SK-N-SH treated with all-trans-retinoic acid at 6 μM for 48 hours (cell line): ENCODE results near the gene DYNLT1.

ENCODE experiments used
- ATAC-seq: fragments of 200-7000 bp; cut with Tn5 transposase; 3 replicates; pipeline ENCODE4 v1.9.1; 2020; ENCODE audit warnings: mild to moderate bottlenecking, moderate library complexity
- ARNTL ChIP-seq: fragments of 450-650 bp; formaldehyde crosslinking; IDR thresholded peaks from 2 replicates; pipeline ENCODE4 v1.5.0; 2020; ENCODE audit warnings: low read depth, mild to moderate bottlenecking, moderate library complexity, borderline replicate concordance
- CSDC2 ChIP-seq: fragments of 250-450 bp; sonication (Bioruptor Pico); IDR thresholded peaks from 2 replicates; pipeline ENCODE4 v1.5.0; 2020; ENCODE audit warnings: mild to moderate bottlenecking, moderate library complexity
- ESRRG ChIP-seq: fragments of 250-450 bp; sonication (Bioruptor Pico); IDR thresholded peaks from 2 replicates; pipeline ENCODE4 v1.6.1; 2021; ENCODE audit warnings: mild to moderate bottlenecking
- GLIS3 ChIP-seq: fragments of 250-450 bp; sonication (Bioruptor Pico); IDR thresholded peaks from 2 replicates; pipeline ENCODE4 v1.5.0; 2020; ENCODE audit warnings: mild to moderate bottlenecking, moderate library complexity
- ISL1 ChIP-seq: fragments of 250-450 bp; sonication (Bioruptor Pico); IDR thresholded peaks from 2 replicates; pipeline ENCODE4 v2.1.2; 2022; ENCODE audit warnings: mild to moderate bottlenecking, moderate library complexity
- OSR1 ChIP-seq: fragments of 250-450 bp; sonication (Bioruptor Pico); IDR thresholded peaks from 2 replicates; pipeline ENCODE4 v1.8.0; 2022; ENCODE audit warnings: moderate library complexity, mild to moderate bottlenecking, inconsistent platforms
- PPARA ChIP-seq: fragments of 250-450 bp; sonication (Bioruptor Pico); IDR thresholded peaks from 2 replicates; pipeline ENCODE4 v1.5.0; 2020; ENCODE audit warnings: mild to moderate bottlenecking, borderline replicate concordance
- RARB ChIP-seq: fragments of 250-450 bp; sonication (Bioruptor Pico); IDR thresholded peaks from 2 replicates; pipeline ENCODE4 v1.8.0; 2021; ENCODE audit warnings: mild to moderate bottlenecking, moderate library complexity
- SNAI2 ChIP-seq: fragments of 250-450 bp; sonication (Bioruptor Pico); IDR thresholded peaks from 2 replicates; pipeline ENCODE4 v1.5.0; 2020; ENCODE audit warnings: mild to moderate bottlenecking, moderate library complexity
- TCF4 ChIP-seq: fragments of 250-450 bp; sonication (Bioruptor Pico); IDR thresholded peaks from 2 replicates; pipeline ENCODE4 v1.8.0; 2021; ENCODE audit warnings: mild to moderate bottlenecking, moderate library complexity, borderline replicate concordance
- TOX ChIP-seq: fragments of 250-450 bp; sonication (Bioruptor Pico); IDR thresholded peaks from 2 replicates; pipeline ENCODE4 v1.8.0; 2021; ENCODE audit warnings: mild to moderate bottlenecking, moderate library complexity, borderline replicate concordance
- ZC3H10 ChIP-seq: fragments of 250-450 bp; sonication (Bioruptor Pico); IDR thresholded peaks from 2 replicates; pipeline ENCODE4 v1.5.1; 2021; ENCODE audit warnings: mild to moderate bottlenecking, moderate library complexity
- ZFP3 ChIP-seq: fragments of 250-450 bp; sonication (Bioruptor Pico); IDR thresholded peaks from 2 replicates; pipeline ENCODE4 v1.5.0; 2020; ENCODE audit warnings: mild to moderate bottlenecking, moderate library complexity
- ZFP30 ChIP-seq: fragments of 450-650 bp; formaldehyde crosslinking; IDR thresholded peaks from 2 replicates; pipeline ENCODE4 v1.5.0; 2022; ENCODE audit warnings: mild to moderate bottlenecking, moderate library complexity
- ZNF70 ChIP-seq: fragments of 450-650 bp; formaldehyde crosslinking; IDR thresholded peaks from 2 replicates; pipeline ENCODE4 v1.5.0; 2020; ENCODE audit warnings: mild to moderate bottlenecking, moderate library complexity
- ZNF8 ChIP-seq: fragments of 450-650 bp; formaldehyde crosslinking; IDR thresholded peaks from 2 replicates; pipeline ENCODE4 v1.5.0; 2020; ENCODE audit warnings: mild to moderate bottlenecking, moderate library complexity
- TF ChIP-seq, protein P1 (sequence below): fragments of 250-450 bp; sonication (Bioruptor Pico); IDR thresholded peaks from 2 replicates; pipeline ENCODE4 v1.8.0; 2020; ENCODE audit warnings: mild to moderate bottlenecking, moderate library complexity, borderline replicate concordance
- TF ChIP-seq, protein P2 (sequence below): fragments of 250-450 bp; sonication (Bioruptor Pico); IDR thresholded peaks from 2 replicates; pipeline ENCODE4 v1.5.0; 2020; ENCODE audit warnings: mild to moderate bottlenecking, moderate library complexity
- TF ChIP-seq, protein P3 (sequence below): fragments of 250-450 bp; sonication (Bioruptor Pico); IDR thresholded peaks from 2 replicates; pipeline ENCODE4 v1.5.1; 2020; ENCODE audit warnings: low read depth, mild to moderate bottlenecking, moderate library complexity
- TF ChIP-seq, protein P4 (sequence below): fragments of 250-450 bp; sonication (Bioruptor Pico); IDR thresholded peaks from 2 replicates; pipeline ENCODE4 v1.8.0; 2021; ENCODE audit warnings: low read depth, mild to moderate bottlenecking, moderate library complexity, borderline replicate concordance

DYNLT1 gene

DNA sequence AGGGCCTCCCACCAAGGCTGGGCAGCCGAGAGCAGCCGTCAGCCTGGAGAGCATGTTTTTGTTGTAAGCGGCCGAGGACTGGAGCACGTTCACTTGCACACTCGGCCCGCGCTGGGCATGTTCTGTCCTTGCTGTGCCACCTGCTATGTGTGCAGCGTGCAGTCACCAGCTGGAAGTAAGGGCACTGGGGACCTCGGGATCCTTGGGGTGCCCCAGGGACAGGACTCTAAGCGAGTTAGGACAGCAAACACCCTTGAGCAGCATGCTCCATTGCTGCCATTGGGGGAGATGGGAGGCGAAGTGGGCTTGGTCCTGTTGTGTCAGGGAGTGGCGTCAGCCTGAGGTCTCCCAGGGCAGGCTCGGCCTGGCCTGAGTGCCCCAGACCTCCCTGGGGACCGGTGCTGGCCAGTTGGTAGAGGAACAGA is 18.6 kb downstream of the DYNLT1 start:
- ATAC-seq: no peak

DNA sequence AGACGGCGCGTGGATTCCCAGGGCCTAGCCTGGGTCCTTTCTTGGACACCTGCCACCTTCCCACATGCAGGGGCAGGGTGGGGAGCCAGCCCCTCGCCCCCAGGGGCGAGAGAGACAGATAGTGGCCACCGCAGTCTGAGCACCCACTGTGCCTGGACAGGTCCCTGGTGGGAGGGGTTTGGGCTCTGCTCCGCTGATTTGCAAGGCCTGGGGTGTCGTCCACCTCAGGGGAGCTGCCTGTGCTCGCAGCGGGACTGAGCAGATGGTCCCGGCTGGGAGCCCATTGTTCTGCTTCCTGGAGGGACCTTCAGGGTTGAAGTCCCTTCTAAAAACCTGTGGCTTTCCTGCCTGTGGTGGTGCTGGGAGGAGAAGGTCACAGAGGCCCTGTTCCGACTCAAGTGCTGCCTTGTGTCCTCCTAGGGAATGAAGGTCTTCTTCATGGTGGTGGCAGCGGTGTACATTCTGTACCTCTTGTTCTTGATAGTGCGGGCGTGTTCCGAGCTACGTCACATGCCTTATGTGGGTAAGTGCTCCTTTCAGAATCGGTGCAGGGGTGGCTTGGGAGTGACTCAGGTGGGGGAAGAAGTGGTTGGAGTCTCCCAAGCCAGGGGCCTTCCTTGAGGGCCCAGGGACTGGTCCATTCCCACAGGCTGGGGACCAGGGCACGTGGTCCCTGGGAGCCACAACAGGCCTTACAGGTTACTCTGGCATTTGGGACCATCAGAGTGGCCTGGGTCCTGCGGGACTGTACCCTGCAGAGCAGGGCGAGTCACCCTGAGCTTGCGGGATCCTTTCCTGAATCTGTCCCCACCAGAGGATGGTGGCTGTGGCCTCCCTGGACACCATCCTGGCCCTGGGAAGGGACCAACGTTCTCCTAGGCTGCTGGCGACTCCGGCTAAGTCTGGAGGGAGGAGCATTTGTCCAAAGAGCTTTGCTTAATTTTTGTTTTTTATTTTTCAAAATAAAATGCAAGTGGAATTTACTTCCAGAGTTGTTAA is 19.6 kb downstream of the DYNLT1 start:
- TF ChIP-seq CSDC2 (CRISPR knock-in tag) (no peak), GLIS3 (CRISPR knock-in tag) (no peak), RARB (CRISPR knock-in tag) (no peak), ZNF8 (CRISPR knock-in tag) (no peak), OSR1 (CRISPR knock-in tag) (no peak), SNAI2 (CRISPR knock-in tag) (no peak), ZNF70 (CRISPR knock-in tag) (no peak)
- ATAC-seq: no peak

More for the DNA sequence above, 18.6 kb downstream of the DYNLT1 start:
- no peak for TF ChIP-seq ISL1 (CRISPR knock-in tag)
- TF ChIP-seq, protein P1, sequence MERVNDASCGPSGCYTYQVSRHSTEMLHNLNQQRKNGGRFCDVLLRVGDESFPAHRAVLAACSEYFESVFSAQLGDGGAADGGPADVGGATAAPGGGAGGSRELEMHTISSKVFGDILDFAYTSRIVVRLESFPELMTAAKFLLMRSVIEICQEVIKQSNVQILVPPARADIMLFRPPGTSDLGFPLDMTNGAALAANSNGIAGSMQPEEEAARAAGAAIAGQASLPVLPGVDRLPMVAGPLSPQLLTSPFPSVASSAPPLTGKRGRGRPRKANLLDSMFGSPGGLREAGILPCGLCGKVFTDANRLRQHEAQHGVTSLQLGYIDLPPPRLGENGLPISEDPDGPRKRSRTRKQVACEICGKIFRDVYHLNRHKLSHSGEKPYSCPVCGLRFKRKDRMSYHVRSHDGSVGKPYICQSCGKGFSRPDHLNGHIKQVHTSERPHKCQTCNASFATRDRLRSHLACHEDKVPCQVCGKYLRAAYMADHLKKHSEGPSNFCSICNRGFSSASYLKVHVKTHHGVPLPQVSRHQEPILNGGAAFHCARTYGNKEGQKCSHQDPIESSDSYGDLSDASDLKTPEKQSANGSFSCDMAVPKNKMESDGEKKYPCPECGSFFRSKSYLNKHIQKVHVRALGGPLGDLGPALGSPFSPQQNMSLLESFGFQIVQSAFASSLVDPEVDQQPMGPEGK (CRISPR knock-in tag): no peak
- TF ChIP-seq GLIS3 (CRISPR knock-in tag): no peak
- TF ChIP-seq ZC3H10: no peak
- no peak for TF ChIP-seq PPARA
- TF ChIP-seq ESRRG (CRISPR knock-in tag): no peak
- TF ChIP-seq, protein P2, sequence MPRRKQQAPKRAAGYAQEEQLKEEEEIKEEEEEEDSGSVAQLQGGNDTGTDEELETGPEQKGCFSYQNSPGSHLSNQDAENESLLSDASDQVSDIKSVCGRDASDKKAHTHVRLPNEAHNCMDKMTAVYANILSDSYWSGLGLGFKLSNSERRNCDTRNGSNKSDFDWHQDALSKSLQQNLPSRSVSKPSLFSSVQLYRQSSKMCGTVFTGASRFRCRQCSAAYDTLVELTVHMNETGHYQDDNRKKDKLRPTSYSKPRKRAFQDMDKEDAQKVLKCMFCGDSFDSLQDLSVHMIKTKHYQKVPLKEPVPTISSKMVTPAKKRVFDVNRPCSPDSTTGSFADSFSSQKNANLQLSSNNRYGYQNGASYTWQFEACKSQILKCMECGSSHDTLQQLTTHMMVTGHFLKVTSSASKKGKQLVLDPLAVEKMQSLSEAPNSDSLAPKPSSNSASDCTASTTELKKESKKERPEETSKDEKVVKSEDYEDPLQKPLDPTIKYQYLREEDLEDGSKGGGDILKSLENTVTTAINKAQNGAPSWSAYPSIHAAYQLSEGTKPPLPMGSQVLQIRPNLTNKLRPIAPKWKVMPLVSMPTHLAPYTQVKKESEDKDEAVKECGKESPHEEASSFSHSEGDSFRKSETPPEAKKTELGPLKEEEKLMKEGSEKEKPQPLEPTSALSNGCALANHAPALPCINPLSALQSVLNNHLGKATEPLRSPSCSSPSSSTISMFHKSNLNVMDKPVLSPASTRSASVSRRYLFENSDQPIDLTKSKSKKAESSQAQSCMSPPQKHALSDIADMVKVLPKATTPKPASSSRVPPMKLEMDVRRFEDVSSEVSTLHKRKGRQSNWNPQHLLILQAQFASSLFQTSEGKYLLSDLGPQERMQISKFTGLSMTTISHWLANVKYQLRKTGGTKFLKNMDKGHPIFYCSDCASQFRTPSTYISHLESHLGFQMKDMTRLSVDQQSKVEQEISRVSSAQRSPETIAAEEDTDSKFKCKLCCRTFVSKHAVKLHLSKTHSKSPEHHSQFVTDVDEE (CRISPR knock-in tag): no peak
- no peak for TF ChIP-seq ARNTL (CRISPR knock-in tag)
- TF ChIP-seq ZNF8 (CRISPR knock-in tag): no peak
- TF ChIP-seq, protein P3, sequence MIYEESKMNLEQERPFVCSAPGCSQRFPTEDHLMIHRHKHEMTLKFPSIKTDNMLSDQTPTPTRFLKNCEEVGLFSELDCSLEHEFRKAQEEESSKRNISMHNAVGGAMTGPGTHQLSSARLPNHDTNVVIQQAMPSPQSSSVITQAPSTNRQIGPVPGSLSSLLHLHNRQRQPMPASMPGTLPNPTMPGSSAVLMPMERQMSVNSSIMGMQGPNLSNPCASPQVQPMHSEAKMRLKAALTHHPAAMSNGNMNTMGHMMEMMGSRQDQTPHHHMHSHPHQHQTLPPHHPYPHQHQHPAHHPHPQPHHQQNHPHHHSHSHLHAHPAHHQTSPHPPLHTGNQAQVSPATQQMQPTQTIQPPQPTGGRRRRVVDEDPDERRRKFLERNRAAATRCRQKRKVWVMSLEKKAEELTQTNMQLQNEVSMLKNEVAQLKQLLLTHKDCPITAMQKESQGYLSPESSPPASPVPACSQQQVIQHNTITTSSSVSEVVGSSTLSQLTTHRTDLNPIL (CRISPR knock-in tag): no peak
- no peak for TF ChIP-seq TCF4 (CRISPR knock-in tag)
- TF ChIP-seq ZNF70 (CRISPR knock-in tag): no peak
- no peak for TF ChIP-seq OSR1 (CRISPR knock-in tag)
- TF ChIP-seq ZFP3 (CRISPR knock-in tag): no peak
- TF ChIP-seq, all 23 proteins: peak for 0

DNA sequence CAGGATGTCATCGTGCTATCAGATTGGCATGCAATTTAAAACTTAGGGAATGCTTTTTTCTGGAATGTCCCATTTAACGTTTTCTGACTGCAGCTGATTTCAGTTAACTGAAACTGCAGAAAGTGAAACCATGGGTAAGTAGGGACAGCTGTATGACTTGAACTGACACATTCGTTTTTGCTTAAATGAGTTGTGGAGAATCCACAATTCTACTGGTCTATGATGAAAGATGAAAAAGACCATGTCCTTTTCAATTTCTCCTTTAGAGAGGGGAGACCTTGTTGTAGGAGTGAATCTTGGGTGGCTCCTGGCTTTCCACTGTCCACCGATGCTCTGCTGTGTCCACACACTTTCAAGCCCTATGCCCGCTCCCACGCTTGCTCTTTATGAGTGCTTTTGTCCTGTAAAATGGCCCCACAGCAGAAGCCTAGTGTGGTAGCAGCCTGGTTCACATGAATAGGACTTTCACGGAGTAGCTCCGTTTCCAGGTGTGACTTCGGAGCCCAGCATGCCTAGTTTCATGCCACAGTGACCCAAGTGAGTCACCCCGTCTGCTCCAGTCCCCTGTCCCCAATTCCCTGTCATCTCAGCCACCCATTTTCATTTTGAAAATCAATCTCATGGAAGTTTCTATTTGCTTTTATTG is 21.9 kb downstream of the DYNLT1 start:
- ATAC-seq: no peak
- TF ChIP-seq OSR1 (CRISPR knock-in tag): no peak
- TF ChIP-seq TOX (CRISPR knock-in tag): no peak
- TF ChIP-seq, protein P3 (CRISPR knock-in tag): no peak
- no peak for TF ChIP-seq ZNF8 (CRISPR knock-in tag)
- no peak for TF ChIP-seq ZC3H10
- TF ChIP-seq, protein P4, sequence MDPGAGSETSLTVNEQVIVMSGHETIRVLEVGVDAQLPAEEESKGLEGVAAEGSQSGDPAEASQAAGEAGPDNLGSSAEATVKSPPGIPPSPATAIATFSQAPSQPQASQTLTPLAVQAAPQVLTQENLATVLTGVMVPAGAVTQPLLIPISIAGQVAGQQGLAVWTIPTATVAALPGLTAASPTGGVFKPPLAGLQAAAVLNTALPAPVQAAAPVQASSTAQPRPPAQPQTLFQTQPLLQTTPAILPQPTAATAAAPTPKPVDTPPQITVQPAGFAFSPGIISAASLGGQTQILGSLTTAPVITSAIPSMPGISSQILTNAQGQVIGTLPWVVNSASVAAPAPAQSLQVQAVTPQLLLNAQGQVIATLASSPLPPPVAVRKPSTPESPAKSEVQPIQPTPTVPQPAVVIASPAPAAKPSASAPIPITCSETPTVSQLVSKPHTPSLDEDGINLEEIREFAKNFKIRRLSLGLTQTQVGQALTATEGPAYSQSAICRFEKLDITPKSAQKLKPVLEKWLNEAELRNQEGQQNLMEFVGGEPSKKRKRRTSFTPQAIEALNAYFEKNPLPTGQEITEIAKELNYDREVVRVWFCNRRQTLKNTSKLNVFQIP: no peak
- TF ChIP-seq PPARA: no peak
- TF ChIP-seq ZFP30 (CRISPR knock-in tag): no peak
- TF ChIP-seq, all 23 proteins: peak for 0
